Common myeloid progenitor, CD34-positive (primary cell): ENCODE data around the gene BICD1.

Experiments
- CTCF ChIA-PET: fragments of 350-600 bp; sonication (Branson Sonifier 250); formaldehyde crosslinking; loops from one replicate; lab custom pipeline; 2021; ENCODE audit warnings: antibody characterized with exemption; lab: Charles Lee
- POLR2A ChIA-PET: fragments of 350-600 bp; sonication (Branson Sonifier 250); formaldehyde crosslinking; loops from one replicate; lab custom pipeline; 2021; ENCODE audit warnings: antibody characterized with exemption; lab: Charles Lee
- DNase-seq, 3 donors: peaks; one replicate each; pipeline versions ENCODE4 v3.0.0 to v3.0.0-alpha.2; 2013
- H3K27ac ChIP-seq, 2 experiments: 1 replicate in 1 of 2; 2 replicates in 1 of 2; pipeline ENCODE4 v1.7.0; 2013; ENCODE audit warnings: inconsistent platforms in 2 of 2, low read length in 2 of 2, mild to moderate bottlenecking in 2 of 2, low read depth in 1 of 2, moderate library complexity in 1 of 2; ENCODE audit not compliant: severe bottlenecking in 2 of 2, insufficient read depth in 1 of 2, poor library complexity in 1 of 2
- H3K27me3 ChIP-seq, 5 experiments: replicated peaks in 2 of 5; 1 replicate in 3 of 5; 2 replicates in 2 of 5; pipeline versions ENCODE4 v1.6.1 to v1.7.0; 2013; ENCODE audit warnings: low read length in 4 of 5, mild to moderate bottlenecking in 2 of 5, moderate library complexity in 2 of 5, inconsistent platforms in 1 of 5; ENCODE audit not compliant: insufficient read depth in 5 of 5, control insufficient read depth in 4 of 5
- H3K36me3 ChIP-seq, 4 experiments: 1 replicate in 2 of 4; 2 replicates in 2 of 4; pipeline versions ENCODE4 v1.6.1 to v1.7.0; 2013; ENCODE audit warnings: low read length in 3 of 4, control low read depth in 1 of 4, mild to moderate bottlenecking in 1 of 4; ENCODE audit not compliant: control insufficient read depth in 4 of 4, insufficient read depth in 4 of 4
- H3K4me1 ChIP-seq, 4 experiments: 1 replicate in 3 of 4; 2 replicates in 1 of 4; pipeline versions ENCODE4 v1.6.1 to v1.7.1; 2013; ENCODE audit warnings: low read length in 3 of 4, mild to moderate bottlenecking in 3 of 4, control low read depth in 1 of 4, inconsistent platforms in 1 of 4, moderate library complexity in 1 of 4; ENCODE audit not compliant: control insufficient read depth in 4 of 4, insufficient read depth in 4 of 4; ENCODE audit errors: control extremely low read depth in 1 of 4
- H3K4me3 ChIP-seq, 7 experiments: 1 replicate in 4 of 7; 2 replicates in 3 of 7; pipeline versions ENCODE4 v1.5.1 to v1.7.0; 2013; ENCODE audit warnings: mild to moderate bottlenecking in 7 of 7, low read length in 6 of 7, moderate library complexity in 6 of 7, inconsistent platforms in 2 of 7, low read depth in 2 of 7, control low read depth in 1 of 7; ENCODE audit not compliant: insufficient read depth in 4 of 7, control insufficient read depth in 1 of 7; ENCODE audit errors: extremely low read depth in 1 of 7
- H3K9me3 ChIP-seq, 5 experiments: 1 replicate in 4 of 5; 2 replicates in 1 of 5; pipeline versions ENCODE4 v1.6.1 to v1.7.1; 2013; ENCODE audit warnings: low read length in 4 of 5, mild to moderate bottlenecking in 2 of 5, inconsistent platforms in 1 of 5, low read depth in 1 of 5, moderate library complexity in 1 of 5; ENCODE audit not compliant: control insufficient read depth in 4 of 5, insufficient read depth in 2 of 5; ENCODE audit errors: control extremely low read depth in 1 of 5
- WGBS: methylation state at CpG from one replicate; pipeline ENCODE4 v1.1.5; 2013; ENCODE audit not compliant: insufficient coverage; 5-methylcytosine and 5-hydroxymethylcytosine counted together

BICD1 gene

DNA sequence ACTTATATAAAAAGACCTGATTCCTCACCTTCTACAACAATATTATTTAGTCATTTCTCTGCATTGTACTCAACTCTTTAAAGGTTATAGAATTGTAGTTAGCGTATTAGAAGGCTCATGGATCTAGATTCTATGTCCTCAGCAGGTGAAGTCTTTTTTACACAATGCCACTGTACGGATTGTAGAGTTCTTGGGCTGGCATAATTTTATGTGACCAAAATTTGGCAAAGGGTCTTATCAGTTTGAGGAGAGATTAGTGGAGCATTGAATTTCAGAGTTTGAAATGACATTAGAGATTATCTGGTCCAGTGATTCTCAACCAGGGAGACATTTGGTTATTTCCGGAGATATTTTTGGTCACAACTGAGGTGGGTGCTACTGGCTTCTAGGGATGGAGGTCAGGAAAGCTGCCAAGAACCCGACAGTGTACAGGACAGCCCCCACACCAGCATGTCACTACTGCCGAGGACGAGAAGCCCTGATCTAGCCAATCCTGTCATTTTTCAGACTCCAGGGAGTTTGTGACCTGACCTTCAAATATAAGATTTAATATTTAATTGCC is 63.9 kb downstream of the BICD1 start:
- Histone ChIP-seq H3K36me3 (peaks cover 0 to 2% (median 0%) of the 10 kb centered on the region in 4 experiments), H3K27me3 (no peaks in the 10 kb centered on the region), H3K4me1 (no peaks in the 10 kb centered on the region), H3K27ac (no peak overlapping the region), H3K9me3 (peaks cover 0 to 7% (median 2%) of the 10 kb centered on the region in 5 experiments), H3K4me3 (no peak overlapping the region)
- ChIA-PET POLR2A (no interaction called here), CTCF (interaction anchor here (1.6 kb wide), 1 partner anchor 31 kb away, joined by 3 read pairs; no protein-coding TSS in a partner anchor)
- 95% methylated on average over 3 of the region's 6 CpGs for WGBS
- DNase-seq, result no peak

- CTCF ChIA-PET, result interaction anchor here (1.6 kb wide), 1 partner anchor 31 kb away, joined by 3 read pairs; no protein-coding TSS in a partner anchor
- 91% methylated on average over 7 of the region's 7 CpGs for WGBS
- peaks cover 0 to 5% (median 2%) of the 10 kb centered on the region in 5 experiments for H3K9me3 ChIP-seq
- peaks cover 0 to 2% (median 0%) of the 10 kb centered on the region in 4 experiments for H3K36me3 ChIP-seq
- no peak overlapping the region for H3K27ac ChIP-seq
- H3K27me3 ChIP-seq, result no peaks in the 10 kb centered on the region
- no peaks in the 10 kb centered on the region for H3K4me1 ChIP-seq
- no peak for DNase-seq
- POLR2A ChIA-PET, result no interaction called here
- H3K4me3 ChIP-seq, result no peak overlapping the region
Measured at GRCh38 chr12:32171211-32171610, 64.6 kb downstream of the BICD1 start.

DNA sequence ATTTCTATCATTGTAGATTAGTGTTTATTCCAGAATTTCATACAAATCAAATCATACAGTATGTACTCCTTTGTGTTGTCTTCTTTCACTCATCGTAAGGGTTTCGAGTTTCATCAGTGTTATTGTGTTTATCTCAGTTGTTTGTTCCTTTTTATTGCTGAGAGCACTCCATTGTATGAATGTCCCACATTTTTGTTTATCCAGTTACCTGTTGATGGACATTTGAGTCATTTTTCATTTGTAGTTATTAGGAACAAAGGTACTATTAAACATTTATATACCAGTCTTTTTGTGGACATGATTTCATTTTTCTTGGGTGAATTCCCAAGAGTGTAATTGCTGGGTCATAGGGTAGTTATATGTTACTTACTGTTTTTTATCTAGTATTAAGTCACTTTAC is 70.0 kb downstream of the BICD1 start:
- Histone ChIP-seq H3K36me3 (peaks cover 0 to 2% (median 0%) of the 10 kb centered on the region in 4 experiments), H3K4me3 (no peak overlapping the region), H3K27ac (no peak overlapping the region), H3K4me1 (no peaks in the 10 kb centered on the region), H3K27me3 (no peaks in the 10 kb centered on the region), H3K9me3 (no peaks in the 10 kb centered on the region)
- no peak for DNase-seq
- ChIA-PET CTCF (no interaction called here), POLR2A (no interaction called here)
- no CpG with 5 or more reads among the region's 2 CpGs for WGBS

DNA sequence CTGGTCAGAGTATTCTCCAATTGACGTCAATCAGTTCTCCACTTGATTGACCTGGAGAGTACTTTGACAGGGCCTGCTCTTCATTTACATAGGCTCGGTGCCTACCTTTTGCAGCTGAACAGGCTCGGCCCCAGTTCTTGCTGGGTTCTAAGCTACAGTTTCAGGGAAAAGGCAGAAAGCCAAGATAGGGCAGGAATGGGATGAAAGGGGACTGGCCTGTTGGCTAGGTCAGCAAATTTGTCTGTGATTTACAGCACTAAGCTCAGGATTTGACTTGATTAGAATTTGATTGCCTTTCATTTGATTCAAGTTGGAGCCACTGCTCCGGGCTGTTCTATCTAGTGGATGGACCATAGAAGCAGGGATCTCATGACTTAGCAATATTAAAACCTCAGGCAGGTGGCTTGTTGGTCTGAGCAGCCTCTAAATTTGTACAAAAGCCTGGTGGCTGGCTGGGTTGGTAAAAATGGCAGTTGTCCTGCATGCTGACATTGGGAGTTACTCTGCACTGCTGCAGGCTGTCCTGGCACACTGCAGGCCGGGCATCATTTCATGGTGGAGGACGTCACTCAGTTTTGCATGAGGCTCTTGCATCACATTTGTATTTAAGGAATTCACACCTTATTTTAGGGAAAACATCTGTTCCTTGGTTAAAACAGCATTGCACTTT is 71.8 kb downstream of the BICD1 start:
- 99% methylated on average over 6 of the region's 6 CpGs for WGBS
- ChIA-PET POLR2A (no interaction called here), CTCF (interaction anchor here (0.9 kb wide), 1 partner anchor 776 kb away, joined by 5 read pairs; no protein-coding TSS in a partner anchor)
- peaks cover 0 to 2% (median 0%) of the 10 kb centered on the region in 4 experiments for H3K36me3 ChIP-seq
- H3K27me3 ChIP-seq, result no peaks in the 10 kb centered on the region
- peaks cover 0 to 1% (median 0%) of the 10 kb centered on the region in 4 experiments for H3K4me1 ChIP-seq
- no peak for DNase-seq
- no peak overlapping the region for H3K4me3 ChIP-seq
- no peak overlapping the region for H3K27ac ChIP-seq
- no peaks in the 10 kb centered on the region for H3K9me3 ChIP-seq

DNA sequence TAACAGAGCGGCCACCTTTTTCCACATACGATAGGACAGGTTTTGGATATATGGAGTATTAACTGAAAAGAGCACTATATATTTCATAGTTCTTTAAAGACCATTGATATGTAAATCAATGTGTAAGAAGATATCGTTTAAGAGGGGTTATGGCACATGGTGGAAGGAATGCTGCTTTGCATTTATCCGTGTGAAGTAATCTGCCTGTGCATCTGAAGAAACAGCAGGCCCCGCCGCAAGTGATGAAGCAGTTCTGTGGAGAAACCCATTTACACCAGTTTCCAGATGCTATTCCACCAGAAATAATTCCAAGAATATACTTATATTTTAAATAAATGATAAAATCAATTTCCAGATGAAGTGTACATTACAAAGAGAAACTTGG is 72.4 kb downstream of the BICD1 start:
- Histone ChIP-seq H3K4me1 (peaks cover 0 to 5% (median 0%) of the 10 kb centered on the region in 4 experiments), H3K27ac (no peak overlapping the region), H3K36me3 (peaks cover 0 to 2% (median 1%) of the 10 kb centered on the region in 4 experiments), H3K4me3 (no peak overlapping the region), H3K27me3 (no peaks in the 10 kb centered on the region), H3K9me3 (no peaks in the 10 kb centered on the region)
- ChIA-PET POLR2A (no interaction called here), CTCF (interaction anchor here (0.9 kb wide), 1 partner anchor 776 kb away, joined by 5 read pairs; no protein-coding TSS in a partner anchor)
- DNase-seq, result no peak
- WGBS, result 100% methylated on average over 1 of the region's 6 CpGs

GRCh38 chr12:32181498-32182175 is 75.0 kb downstream of the BICD1 start:
- ChIA-PET CTCF (no interaction called here), POLR2A (interaction anchor here (0.6 kb wide), 1 partner anchor 20 kb away, joined by 3 read pairs; no protein-coding TSS in a partner anchor)
- peaks cover 0 to 5% (median 0%) of the 10 kb centered on the region in 4 experiments for H3K4me1 ChIP-seq
- peak in 1 of 3 donors; percentile 7 for DNase-seq
- no peak overlapping the region for H3K27ac ChIP-seq
- H3K9me3 ChIP-seq, result no peaks in the 10 kb centered on the region
- no CpG with 5 or more reads among the region's 1 CpG for WGBS
- no peaks in the 10 kb centered on the region for H3K27me3 ChIP-seq
- H3K36me3 ChIP-seq, result peaks cover 0 to 3% (median 1%) of the 10 kb centered on the region in 4 experiments
- H3K4me3 ChIP-seq, result no peak overlapping the region
